NCI-H2171 (cell line): ENCODE data around the gene GPX2.
A peak's percentile ranks its signal among the peaks of the same experiment; 100 is the strongest.
"Not testable (repeated sequence)": the region's sequence is repeated elsewhere in the genome, so short reads cannot be mapped to it uniquely, and the experiment has no call there.

Source experiments
- DNase-seq: peaks from one replicate; lab custom pipeline; 2025; lab: John Stamatoyannopoulos, UW

GPX2 gene

GRCh38 chr14:64913477-64913876, 29.1 kb downstream of the GPX2 start:
- DNase-seq, result not testable (repeated sequence)

GRCh38 chr14:64912261-64912660, 30.3 kb downstream of the GPX2 start:
- DNase-seq, result no peak

GRCh38 chr14:64910847-64911495, 31.6 kb downstream of the GPX2 start:
- peak; percentile 38 for DNase-seq

- DNase-seq, result no peak
These were observed 36.5 kb downstream of the GPX2 start for GRCh38 chr14:64906022-64906421.

- DNase-seq, result no peak
These were observed 42.6 kb downstream of the GPX2 start for GRCh38 chr14:64899958-64900357.

- peak; percentile 76 for DNase-seq
These were observed 50.6 kb downstream of the GPX2 start for GRCh38 chr14:64891839-64892375.

GRCh38 chr14:64891173-64891838, 51.2 kb downstream of the GPX2 start:
- peak; percentile 68 for DNase-seq

- no peak for DNase-seq
These were observed 53.2 kb downstream of the GPX2 start for GRCh38 chr14:64889352-64889751.
